ENCODE data around the gene POLR3H.
A peak's percentile ranks its signal among the peaks of the same experiment; 100 is the strongest.
"Not testable (repeated sequence)": the region's sequence is repeated elsewhere in the genome, so short reads cannot be mapped to it uniquely, and the experiment has no call there.

POLR3H gene

DNA sequence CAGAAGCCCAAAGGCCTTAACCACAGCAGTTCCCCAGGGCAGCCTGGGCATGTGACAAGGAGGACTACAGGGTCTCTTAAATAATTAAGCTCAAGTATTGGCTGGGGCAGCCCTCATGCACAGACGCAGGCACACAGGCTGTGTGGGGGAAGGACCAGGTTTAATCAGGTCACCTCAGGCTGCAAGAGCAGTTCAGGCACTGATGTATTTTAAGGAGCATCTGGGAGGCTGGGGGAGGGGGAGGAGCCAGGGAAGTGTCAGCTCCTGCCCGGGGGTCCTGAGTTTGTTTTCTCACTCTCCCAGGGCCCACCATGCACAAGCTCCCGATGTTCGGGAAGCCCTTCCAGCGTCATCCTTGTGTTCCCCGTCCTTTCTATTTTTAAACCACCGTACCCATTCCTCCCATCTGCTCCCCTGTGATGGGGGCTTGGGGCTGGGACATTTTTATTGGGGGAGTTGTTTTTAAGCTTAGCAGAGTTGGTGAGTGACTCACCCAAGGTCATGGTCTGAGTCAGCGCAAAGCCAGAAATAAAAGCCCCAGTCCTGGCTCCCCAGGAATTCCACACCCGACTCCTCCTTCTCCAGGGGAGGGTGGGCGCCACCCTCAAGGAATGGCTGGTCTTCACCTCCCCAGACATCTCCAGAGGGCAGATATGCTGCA is 18.9 kb upstream of the POLR3H start:
- DNase-seq = no peak

DNA sequence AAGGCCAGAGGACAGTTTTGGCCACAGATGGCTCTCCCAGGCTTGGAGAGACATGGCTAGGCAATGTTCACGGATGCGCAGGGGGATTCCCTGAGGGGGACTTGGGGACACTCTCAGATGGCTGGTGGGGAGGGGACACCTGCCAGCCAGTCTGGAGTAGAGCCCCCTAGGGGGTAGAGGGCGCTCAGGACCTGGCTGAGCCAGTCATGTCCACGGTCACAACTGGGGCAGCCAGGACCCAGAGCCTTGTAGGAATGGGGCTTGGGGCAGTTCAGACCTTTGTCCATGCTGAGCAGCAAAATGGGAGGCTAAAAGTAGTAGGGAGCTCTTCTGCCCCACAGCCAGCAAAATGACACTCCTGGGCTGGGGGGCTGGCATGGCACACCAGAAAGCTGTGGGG is 18.2 kb upstream of the POLR3H start:
- DNase-seq = no peak

DNA sequence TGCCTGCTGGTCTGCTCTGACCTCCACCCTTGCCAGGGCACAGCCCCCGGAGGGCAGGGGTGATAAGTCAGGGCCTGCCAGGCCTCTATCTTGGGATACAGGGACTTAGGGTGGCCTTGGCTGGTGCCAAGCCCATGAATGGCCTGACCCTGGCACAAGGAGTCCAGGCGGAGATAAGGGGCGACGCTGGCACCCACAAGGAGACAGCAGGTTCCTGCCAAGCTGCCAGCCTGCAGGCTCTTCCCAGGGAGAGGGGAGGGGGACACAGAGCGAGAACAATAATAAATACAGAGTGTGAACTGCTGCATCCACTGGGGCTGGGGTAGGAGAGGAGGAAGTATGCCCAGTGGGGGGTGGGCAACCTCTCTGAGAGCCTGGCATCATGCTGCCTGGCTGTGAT is 17.5 kb upstream of the POLR3H start:
- no peak for DNase-seq

DNA sequence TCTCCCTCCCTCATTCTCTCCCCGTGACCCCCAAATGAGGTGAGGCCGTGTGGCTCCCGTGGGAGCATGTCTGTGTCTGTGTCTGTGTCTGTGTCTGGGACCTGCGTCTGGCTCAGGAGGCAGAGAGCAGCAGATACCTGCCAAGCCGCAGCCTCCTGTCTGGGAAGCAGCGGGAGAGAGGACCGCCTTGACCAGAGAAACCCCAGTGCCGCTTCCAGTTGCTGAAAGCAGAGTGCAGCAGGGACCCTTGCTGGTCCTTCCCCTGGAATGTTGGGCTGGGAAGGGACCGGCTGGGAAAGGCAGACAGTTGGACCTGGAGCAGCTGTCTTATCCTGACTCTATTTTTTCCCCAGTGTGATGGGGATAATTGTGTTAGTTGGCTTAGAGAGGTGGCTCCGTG is 17.1 kb upstream of the POLR3H start:
- no peak for DNase-seq

DNA sequence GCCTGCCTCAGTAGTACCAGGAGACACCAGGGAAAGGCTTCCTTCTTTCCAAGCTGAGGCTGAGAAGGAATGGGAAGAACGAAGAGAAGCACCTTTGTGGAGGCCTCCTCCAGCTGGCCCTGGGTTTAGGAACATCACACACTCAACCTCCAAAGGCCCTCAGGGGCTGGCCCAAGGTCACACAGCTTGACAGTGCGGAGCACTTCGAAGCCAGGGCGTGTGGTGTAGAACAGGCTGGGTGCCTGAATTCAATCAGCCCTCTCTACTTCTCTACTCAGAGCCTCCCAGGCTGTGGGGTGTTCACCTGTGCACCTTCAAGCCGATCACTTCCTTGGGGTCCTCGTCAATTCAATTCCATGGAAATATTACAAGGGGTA is 15.8 kb upstream of the POLR3H start:
- no peak for DNase-seq

DNA sequence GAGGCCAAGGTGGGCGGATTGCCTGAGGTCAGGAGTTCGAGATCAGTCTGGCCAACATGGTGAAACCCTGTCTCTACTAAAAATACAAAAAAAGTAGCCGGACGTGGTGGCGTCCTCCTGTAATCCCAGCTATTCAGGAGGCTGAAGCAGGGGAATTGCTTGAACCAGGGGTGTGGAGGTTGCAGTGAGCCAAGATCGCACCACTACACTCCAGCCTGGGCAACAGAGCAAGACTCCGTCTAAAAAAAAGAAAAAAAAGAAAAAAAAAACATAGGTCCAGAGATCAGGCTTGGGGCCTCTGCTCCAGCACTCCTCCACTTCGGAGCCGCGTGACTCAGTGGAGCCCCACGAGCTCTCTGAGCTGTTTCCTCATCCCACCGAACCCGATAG is 14.0 kb upstream of the POLR3H start:
- not testable (repeated sequence) for DNase-seq

DNA sequence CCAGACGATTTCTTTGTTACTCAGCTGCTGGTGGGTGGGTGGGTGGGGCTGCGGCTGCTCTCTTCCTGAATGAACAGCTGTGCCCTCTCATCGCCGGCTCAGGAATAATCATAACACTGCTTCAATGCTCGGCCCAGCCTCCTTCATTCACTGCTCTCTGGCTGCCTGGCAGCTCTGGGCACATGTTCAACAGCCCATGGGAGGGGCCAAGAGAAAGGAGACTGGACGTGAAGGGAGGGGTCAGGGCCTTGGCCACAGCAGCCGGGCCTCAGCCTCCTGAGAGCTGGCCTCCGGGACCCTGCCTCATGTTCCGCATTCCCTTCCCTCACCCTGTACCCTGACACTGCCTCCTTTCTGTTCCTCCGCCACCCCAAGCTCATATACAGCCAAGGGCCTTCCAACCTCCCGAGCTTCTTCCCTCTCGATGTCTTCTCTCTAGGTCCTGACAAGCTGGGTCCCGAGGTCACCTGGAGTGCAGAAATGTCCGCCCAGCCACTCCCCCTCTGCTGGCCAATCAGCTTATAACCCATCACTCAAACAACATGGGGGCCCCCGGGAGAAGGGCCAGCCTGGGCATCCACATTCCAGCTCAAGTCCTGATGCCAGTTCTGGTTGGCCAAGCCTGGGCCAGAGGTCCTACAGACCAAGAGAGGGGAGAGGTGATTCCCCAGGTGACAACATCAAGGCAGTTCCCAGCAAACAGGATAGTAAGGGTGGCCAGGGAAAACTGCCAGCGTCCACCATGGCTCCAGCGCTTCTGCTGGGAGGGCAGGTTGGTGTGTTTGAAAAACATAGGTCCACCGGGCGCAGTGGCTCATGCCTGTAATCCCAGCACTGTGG is 13.4 kb upstream of the POLR3H start:
- DNase-seq = peak; percentile 34

DNA sequence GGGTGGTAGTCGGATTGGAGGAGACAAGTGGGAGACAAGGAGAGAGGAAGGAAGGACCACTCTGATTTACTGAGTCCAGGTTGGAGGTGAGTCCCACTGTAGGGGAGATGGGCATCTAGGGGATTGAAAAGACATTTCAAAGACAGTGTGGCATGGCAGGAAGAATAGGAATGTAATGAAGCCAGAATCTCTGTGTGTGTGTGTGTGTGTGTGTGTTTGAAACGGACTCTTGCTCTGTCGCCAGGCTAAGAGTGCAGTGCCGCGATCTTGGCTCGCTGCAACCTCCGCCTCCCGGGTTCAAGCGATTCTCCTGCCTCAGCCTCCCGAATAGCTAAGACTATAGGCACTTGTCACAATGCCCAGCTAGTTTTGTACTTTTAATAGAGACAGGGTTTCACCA is 12.3 kb upstream of the POLR3H start:
- DNase-seq = no peak

DNA sequence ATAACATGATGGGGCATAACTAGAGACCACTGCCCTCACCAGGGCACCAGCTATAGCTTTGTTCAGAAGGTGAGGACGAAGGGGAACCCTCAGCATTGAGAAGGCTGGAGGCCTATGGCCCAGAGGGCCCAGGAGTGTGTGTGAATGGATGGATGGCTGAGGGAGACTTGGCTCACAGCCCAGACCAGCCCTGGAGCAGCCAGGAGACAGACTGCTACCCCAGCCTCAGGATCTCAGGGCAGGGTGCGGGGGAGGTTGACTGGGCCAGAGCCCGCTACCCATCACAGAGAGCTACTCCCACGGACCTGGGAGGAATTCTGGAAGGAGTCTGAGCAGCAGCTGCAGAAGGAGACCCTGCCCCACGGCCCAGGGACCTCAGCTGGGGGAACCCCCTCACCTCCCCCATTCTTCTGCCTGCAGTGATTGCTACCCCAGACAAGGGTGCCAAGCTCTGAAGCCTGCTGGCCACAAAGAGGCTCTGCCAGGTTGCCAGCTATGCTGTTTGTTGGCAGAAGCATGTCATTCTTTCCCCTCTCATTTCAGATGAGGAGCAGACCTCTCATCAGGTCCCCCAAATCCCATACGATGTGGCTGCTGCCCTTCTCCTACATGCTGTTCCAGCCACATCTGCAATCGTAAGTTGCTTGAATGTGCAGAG is 11.2 kb upstream of the POLR3H start:
- DNase-seq = no peak

DNA sequence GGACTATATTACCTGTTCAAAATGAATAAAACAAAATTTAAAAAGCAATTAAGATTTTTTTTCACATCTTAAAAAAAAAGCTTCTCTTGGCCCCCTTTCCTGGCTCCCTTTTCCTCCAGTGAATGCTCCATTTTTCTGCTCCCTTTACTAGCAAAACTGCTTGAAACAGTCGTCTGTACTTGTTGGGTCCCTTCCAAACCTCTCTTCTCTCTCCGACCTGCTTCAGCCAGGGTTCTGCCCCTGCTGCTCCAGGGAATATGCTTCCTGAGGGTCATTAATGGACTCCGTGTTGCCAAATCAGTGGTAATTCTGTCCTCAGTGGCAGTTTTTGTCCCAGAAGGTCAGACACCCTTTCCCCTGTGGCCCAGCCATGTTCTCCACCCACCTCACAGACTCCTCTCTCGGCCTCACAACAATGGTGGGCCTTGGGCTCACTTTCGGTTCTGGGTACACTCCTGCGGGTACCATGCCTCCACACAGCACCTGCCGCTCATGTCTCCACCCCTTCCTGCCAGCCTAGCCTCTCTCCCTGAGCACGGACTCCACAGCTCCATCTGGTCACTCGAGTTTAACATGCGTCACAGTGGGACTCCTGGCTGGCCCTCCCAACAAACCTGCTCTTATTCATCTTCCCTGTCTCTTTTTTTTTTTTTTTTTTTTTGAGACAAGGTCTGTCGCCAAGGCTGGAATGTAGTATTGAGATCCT is 7.8 kb upstream of the POLR3H start:
- DNase-seq = no peak

DNA sequence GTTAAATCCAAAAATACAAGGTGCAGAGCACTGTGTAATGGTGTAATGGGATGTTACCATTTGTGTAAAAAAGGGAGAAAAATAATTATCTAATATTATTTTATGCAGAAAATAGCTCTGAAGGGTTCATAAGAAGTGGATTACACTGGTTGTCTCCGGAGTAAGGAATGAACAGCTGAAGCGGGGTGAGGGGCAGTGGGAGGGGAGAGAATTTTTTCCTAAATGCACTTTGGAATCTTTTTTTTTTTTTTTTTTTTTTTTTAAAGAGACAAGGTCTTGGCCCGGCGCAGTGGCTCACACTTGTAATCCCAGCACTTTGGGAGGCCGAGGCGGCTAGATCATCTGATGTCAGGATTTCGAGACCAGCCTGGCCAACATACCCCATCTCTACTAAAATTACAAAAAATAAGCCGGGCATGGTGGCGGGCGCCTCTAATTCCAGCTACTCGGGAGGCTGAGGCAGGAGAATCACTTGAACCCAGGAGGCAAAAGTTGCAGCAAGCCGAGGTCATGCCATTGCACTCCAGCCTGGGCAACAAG is 6.8 kb upstream of the POLR3H start:
- no peak for DNase-seq

DNA sequence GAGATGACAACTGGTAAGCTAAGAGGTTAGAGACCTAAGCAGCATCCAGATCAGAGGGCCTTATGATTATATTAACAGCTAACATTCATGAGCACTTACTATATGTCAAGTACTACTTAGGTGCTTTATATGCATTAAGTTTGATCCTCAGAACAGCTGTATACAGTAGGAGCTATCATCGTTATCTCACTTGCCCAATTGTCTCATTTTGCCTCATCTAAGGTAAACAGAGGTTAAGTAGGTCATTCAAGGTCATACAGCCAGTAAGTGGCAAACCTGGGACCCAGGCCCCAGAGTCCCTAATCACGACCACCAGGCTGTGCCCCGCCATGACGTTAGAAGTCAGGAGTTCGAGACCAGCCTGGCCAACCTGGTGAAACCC is 4.6 kb upstream of the POLR3H start:
- DNase-seq = no peak

DNA sequence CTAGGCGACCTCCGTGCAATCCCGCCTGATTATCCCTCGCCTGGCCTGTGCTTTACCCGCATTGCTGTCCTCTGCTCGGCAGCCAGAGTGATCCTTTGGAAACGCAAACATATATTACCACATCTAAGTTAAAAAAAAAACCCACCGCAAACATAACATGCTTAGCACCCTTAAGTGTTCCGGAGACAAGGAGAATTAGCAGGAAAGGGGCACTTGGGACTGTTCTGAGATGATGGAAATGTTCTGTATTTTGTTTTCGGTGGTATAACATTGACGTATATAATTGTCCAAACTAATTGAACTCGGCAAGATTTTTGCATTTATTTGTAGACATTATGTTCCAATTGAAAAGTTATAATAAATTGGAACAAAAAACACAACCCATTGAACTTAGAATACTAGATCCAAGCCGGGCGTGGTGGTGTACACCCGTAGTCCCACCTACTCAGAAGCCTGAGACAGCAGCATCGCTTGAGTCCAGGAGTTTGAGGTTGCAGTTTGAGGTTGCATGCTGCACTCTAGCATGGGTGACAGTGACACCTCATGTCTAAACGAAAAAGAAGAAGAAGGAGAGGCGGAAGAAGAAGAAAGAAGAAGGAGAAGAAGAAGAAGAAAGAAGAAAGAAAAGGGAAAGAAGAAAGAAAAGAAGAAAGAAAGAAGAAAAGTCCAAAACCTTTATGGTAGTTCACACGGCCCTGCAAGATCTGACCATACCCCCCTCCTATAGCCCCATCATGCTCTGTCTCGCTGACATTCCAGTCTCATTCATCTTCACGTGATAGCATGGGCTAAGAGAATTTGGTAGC is 604 bp upstream of the POLR3H start:
- DNase-seq = peak; percentile 41

DNA sequence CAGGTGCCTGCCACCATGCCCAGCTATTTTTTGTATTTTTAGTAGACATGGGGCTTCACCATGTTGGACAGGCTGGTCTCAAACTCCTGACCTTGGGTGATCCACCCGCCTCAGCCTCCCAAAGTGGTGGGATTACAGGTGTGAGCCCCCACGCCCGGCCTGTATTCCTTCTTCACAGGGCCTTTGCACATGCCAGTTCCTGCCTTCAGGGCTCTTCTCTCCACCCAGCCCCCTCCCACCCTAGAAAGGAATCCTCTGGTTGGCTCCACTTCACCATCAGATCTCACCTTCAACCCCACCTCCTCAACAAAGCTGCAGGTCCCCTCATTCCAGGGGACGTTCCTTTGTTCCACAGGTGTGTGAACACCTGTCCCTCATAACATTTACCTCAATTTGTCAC is 2.0 kb downstream of the POLR3H start:
- DNase-seq = no peak

DNA sequence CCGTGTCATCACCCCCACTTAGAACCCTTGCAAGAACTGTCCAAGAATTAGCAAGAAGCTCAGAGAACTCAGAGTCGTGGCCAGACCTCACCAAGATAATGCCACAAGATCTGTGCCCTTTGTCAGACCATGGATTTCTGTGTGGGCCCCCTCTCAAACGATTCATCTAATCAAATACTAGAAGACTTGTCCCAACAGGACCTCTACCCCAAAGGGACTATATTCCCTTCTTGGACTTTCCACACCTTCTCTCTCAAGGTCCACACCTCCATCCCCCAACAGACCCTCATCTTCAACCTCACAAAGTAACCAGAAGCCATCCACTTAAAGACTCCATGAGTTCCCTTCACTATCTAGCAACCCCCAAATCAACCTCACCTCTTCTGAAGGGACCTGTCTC is 2.8 kb downstream of the POLR3H start:
- no peak for DNase-seq

DNA sequence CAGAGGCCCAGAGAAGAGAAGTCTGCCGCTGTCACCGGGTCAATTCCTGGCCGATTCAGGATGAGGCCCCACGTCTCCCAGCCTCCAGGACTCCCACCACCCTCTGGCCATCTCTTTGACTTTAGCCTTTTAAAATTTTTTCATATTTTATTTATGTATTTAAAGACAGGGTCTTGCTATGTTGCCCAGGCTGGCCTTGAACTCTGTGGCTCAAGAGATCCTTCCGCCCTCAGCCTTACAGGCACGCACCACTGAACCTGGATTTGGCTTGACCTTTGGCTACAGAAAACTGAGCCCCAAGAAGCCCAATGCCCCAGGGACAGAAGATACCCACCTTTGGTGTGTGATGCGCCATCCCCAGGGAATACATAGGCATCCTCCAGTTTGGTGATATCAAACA is 3.9 kb downstream of the POLR3H start:
- DNase-seq = no peak

DNA sequence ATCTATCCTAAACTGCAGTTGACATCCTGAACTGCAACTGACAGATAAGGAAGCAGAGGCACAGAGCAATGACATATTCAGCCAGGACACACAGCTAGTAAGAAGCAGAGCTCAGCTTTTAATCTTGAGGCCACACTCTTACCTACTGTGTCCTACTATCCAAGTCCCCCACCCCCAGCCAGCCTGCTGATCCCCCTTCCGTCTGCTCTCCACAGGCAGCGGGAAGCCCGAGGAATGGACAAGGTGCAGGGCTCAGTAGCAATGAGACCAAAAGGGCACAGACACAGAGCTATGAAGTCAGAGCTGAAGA is 4.3 kb downstream of the POLR3H start:
- DNase-seq = no peak

DNA sequence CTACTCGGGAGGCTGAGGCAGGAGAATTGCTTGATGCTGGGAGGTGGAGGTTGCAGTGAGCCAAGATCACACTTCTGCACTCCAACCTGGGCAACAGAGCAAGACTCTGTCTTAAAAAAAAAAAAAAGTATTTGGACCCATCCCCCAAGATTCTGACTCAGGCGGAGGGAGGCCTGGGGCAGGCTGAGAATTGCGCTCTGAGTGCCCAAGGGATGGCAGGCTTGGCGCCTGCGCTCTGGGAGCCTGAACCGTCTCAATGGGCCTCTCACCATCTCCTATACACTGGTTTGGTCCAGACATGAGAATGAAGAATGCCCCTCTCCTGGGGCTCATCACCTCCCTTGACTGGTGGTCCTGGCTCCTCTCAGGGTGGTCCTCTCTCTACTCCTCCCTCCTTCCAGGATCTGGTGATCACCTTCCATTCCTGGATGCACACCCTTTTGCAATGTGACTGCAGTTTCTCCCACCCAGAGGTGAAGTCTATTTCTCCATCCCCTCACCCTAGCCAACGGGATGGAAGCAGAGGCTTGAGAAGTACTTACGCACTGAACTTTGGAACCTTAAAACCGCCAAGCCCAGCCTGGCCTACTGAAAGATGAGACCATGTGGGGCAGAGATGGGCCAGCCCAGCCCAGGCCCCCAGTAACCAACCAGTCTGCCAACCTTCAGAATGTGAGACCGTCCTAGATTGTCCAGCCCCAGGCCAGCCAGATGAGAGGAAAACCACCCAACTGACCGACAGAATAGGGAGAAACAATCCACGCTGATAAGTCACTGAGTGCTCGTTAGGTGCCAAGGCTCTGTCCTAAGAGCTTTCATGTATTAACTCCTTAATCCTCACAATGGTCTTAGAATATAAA is 4.9 kb downstream of the POLR3H start:
- DNase-seq = no peak

DNA sequence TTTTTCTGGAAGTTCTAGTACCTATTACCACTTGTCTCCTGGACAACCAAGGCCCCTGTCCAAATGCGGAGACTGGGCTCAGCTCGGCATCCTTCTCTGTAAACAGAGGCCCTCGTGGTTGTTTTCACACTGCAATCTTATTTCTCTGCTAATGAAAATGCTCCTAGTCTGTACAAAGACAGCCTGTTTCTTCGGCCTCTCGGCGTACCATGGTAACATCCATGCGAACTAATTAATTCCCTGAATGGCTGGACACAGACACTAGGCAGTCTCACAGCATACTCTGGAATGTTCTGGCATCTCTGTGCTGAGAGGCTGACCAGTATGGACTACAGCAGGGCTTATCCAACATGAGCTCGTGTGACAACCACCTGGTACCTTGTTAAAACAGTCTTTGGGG is 5.7 kb downstream of the POLR3H start:
- no peak for DNase-seq

DNA sequence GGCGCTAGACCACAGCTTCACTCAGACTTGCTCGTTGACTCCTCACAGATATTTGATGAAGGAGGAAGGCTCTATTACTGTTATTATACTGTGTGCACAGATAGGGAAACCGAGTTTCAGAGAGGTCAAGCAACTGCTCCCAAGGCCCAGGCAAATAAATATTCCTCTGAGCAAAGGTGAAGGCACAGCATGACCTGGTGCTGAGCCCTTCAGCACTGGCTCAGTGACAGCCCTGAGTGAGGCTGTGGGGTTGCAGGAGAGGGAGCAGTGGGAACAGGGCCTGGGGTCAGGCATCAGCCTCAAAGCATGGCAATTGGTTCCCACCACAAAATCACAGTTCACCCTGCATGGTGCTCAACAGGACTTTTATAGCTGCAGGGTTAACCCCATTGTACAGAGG is 7.1 kb downstream of the POLR3H start:
- no peak for DNase-seq

DNA sequence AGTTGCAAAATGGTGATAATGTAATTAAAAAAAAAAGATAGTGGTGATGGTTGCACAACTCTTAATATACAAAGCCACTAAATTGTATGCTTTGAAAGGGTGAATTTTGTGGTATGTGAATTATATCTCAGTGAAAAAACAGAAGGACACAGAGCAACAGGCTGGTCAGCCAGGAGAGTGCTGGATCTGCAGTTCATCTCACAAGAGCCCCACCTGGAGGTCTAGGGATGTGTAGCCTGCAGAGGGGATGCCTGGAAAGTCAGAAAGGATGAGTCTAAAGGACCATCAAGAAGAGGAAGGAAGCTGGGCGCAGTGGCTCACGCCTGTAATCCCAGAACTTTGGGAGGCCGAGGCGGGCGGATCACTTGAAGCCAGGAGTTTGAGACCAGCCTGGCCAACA is 9.0 kb downstream of the POLR3H start:
- no peak for DNase-seq

DNA sequence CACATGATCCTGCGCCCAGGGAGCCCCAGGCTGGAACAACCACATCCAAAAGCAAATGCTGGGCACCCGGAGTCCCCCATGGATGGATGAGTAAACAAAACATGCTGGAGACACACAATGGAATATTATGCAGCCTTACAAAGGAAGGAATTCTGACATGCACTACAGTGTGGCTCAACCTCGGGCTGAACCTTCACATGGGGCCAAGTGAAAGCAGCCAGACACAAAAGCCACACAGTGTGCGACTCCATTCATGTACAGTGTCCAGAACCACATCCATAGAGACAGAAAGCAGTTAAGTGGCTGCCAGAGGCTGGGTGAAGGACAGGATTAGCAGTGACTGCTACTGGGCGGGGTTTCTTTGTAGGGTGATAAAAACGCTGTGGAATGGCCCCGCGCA is 10.1 kb downstream of the POLR3H start:
- DNase-seq = no peak
